GM23338 (cell line): ENCODE results near the gene STAMBP.

Experiments
- CREB1 ChIP-seq: fragments of 250-450 bp; sonication (Bioruptor Pico); IDR thresholded peaks from 2 replicates; pipeline ENCODE4 v1.5.0; 2020; ENCODE audit warnings: low read depth, mild to moderate bottlenecking, moderate library complexity
- CTCF ChIP-seq, 2 experiments: fragments of 200-600 bp in 1 of 2; sonication (generic) in 1 of 2; conservative IDR thresholded peaks; 2 replicates each; pipeline versions ENCODE4 v1.5.1 to v1.6.1; 2016 to 2017; ENCODE audit warnings: antibody characterized with exemption in 2 of 2, low read depth in 2 of 2, mild to moderate bottlenecking in 2 of 2, moderate library complexity in 1 of 2
- EZH2 ChIP-seq: fragments of 200-600 bp; sonication (generic); IDR thresholded peaks from one replicate; pipeline ENCODE4 v1.8.0; 2017; ENCODE audit warnings: antibody characterized with exemption, mild to moderate bottlenecking, low read depth; ENCODE audit not compliant: unreplicated experiment
- EZH2phosphoT487 ChIP-seq: fragments of 200-600 bp; sonication (generic); IDR thresholded peaks from one replicate; pipeline ENCODE4 v1.8.1; 2018; ENCODE audit warnings: antibody characterized with exemption; ENCODE audit not compliant: unreplicated experiment
- POLR2AphosphoS5 ChIP-seq: IDR thresholded peaks from 2 replicates; pipeline ENCODE4 v1.6.1; 2016; ENCODE audit warnings: antibody characterized with exemption, low read depth
- STAT1 ChIP-seq: IDR thresholded peaks from one replicate; pipeline ENCODE4 v1.6.1; 2016; ENCODE audit warnings: antibody characterized with exemption; ENCODE audit not compliant: unreplicated experiment

- no peak for TF ChIP-seq CTCF (conservative IDR thresholded peaks at IDR 0.05; ENCODE audit: low read depth in 2 of 2)
- TF ChIP-seq EZH2phosphoT487 = no peak
- TF ChIP-seq POLR2AphosphoS5 = no peak
- no peak for TF ChIP-seq STAT1
- no peak for TF ChIP-seq EZH2
- TF ChIP-seq CREB1 (CRISPR knock-in tag) = no peak
These were observed 27.5 kb downstream of the STAMBP start for GRCh38 chr2:73856214-73856613.
